Fibroblast of mammary gland (primary cell): ENCODE data around the gene CDC34.

Source experiments
- DNase-seq: peaks from one replicate; pipeline ENCODE4 v3.0.0-alpha.2; 2010; ENCODE audit warnings: low read depth
- H3K4me3 ChIP-seq: 2 replicates; pipeline ENCODE4 v1.5.1; 2011; ENCODE audit warnings: low read depth, mild to moderate bottlenecking, low read length, moderate library complexity; ENCODE audit not compliant: control insufficient read depth
- CTCF ChIP-seq: conservative IDR thresholded peaks from 2 replicates; pipeline ENCODE4 v1.5.1; 2011; ENCODE audit warnings: low read depth, low read length, inconsistent platforms; ENCODE audit not compliant: control insufficient read depth, insufficient read depth

The CDC34 gene

GRCh38 chr19:542173-542866, 10.8 kb downstream of the CDC34 start:
- no peak for DNase-seq
- TF ChIP-seq CTCF: no peak
- H3K4me3 ChIP-seq: no peak overlapping the region

GRCh38 chr19:543910-544608, 12.5 kb downstream of the CDC34 start, which contains the start of gene GZMM:
GZMM (plus strand) TSS chr19:544053; CDS start chr19:544072, 19 bp downstream.
- no peak for TF ChIP-seq CTCF
- no peak within 1 kb of the TSS for H3K4me3 ChIP-seq
- DNase-seq: no peak

- no peak for DNase-seq
- TF ChIP-seq CTCF: no peak
- H3K4me3 ChIP-seq: no peak overlapping the region
Measured at GRCh38 chr19:547117-547516, 15.6 kb downstream of the CDC34 start.

GRCh38 chr19:547836-548720, 16.5 kb downstream of the CDC34 start:
- no peak overlapping the region for H3K4me3 ChIP-seq
- DNase-seq: no peak
- no peak for TF ChIP-seq CTCF

- no peak for DNase-seq
- no peak overlapping the region for H3K4me3 ChIP-seq
Measured at GRCh38 chr19:548886-549830, 17.6 kb downstream of the CDC34 start.

More at GRCh38 chr19:548886-549830, 17.6 kb downstream of the CDC34 start:
- no peak for TF ChIP-seq CTCF
